Measurements from ENCODE around the gene PDCD1LG2.

PDCD1LG2 gene

GRCh38 chr9:5518937-5519319, 8.6 kb downstream of the PDCD1LG2 start:
- DNase-seq (ENCODE audit: low spot score) = no peak
- TF ChIP-seq CTCF (IDR thresholded peaks at IDR 0.05; ENCODE audit: extremely low read depth, missing control alignments) = no peak

- no peak for TF ChIP-seq CTCF (IDR thresholded peaks at IDR 0.05; ENCODE audit: extremely low read depth, missing control alignments)
- no peak for DNase-seq (ENCODE audit: low spot score)
Measured at GRCh38 chr9:5524090-5524489, 13.8 kb downstream of the PDCD1LG2 start.

GRCh38 chr9:5529683-5530221, 19.4 kb downstream of the PDCD1LG2 start:
- no peak for TF ChIP-seq CTCF (IDR thresholded peaks at IDR 0.05; ENCODE audit: extremely low read depth, missing control alignments)
- peak; percentile 18 for DNase-seq (ENCODE audit: low spot score)

GRCh38 chr9:5531101-5531882, 21.0 kb downstream of the PDCD1LG2 start:
- no peak for TF ChIP-seq CTCF (IDR thresholded peaks at IDR 0.05; ENCODE audit: extremely low read depth, missing control alignments)
- no peak for DNase-seq (ENCODE audit: low spot score)

GRCh38 chr9:5532306-5532705, 22.0 kb downstream of the PDCD1LG2 start:
- DNase-seq (ENCODE audit: low spot score) = no peak
- no peak for TF ChIP-seq CTCF (IDR thresholded peaks at IDR 0.05; ENCODE audit: extremely low read depth, missing control alignments)

GRCh38 chr9:5532790-5533189, 22.5 kb downstream of the PDCD1LG2 start:
- no peak for TF ChIP-seq CTCF (IDR thresholded peaks at IDR 0.05; ENCODE audit: extremely low read depth, missing control alignments)
- no peak for DNase-seq (ENCODE audit: low spot score)

GRCh38 chr9:5536684-5537083, 26.4 kb downstream of the PDCD1LG2 start:
- TF ChIP-seq CTCF (IDR thresholded peaks at IDR 0.05; ENCODE audit: extremely low read depth, missing control alignments) = no peak
- DNase-seq (ENCODE audit: low spot score) = no peak
